Activated naive CD4-positive, alpha-beta T cell treated with anti-CD3 and anti-CD28 coated beads, Interleukin-2, amount 50 U/mL, for 16 hours (primary cell): ENCODE measurements around the gene GNA14.

Experiments used
- DNase-seq: peaks from one replicate; pipeline ENCODE4 v3.0.0-alpha.2; 2020

The GNA14 gene

GRCh38 chr9:77384406-77384805, 263.7 kb downstream of the GNA14 start:
- no peak for DNase-seq

GRCh38 chr9:77375956-77376532, 272.1 kb downstream of the GNA14 start:
- no peak for DNase-seq

GRCh38 chr9:77374266-77374665, 273.9 kb downstream of the GNA14 start:
- no peak for DNase-seq
